Vagina (tissue), 2 donors: ENCODE measurements around the gene ITFG2.

ENCODE experiments used
- POLR2A ChIP-seq, 2 donors: fragments of 450-650 bp; IDR thresholded peaks; one replicate each; pipeline ENCODE4 v1.6.1; 2017; ENCODE audit warnings: antibody characterized with exemption in 2 of 2, mild to moderate bottlenecking in 2 of 2, moderate library complexity in 2 of 2
- POLR2AphosphoS5 ChIP-seq, 2 donors: sonication (generic); formaldehyde crosslinking; IDR thresholded peaks; one replicate each; pipeline ENCODE4 v1.9.0; 2017; ENCODE audit warnings: antibody characterized with exemption in 2 of 2, mild to moderate bottlenecking in 2 of 2, low read depth in 1 of 2; ENCODE audit not compliant: insufficient read depth in 1 of 2
- TF ChIP-seq, protein P1 (sequence below), 3 experiments: fragments of 450-650 bp in 2 of 3; fragments of 200-600 bp in 1 of 3; sonication (generic) in 1 of 3; IDR thresholded peaks; one replicate each; pipeline ENCODE4 v1.5.1; 2017 to 2019; ENCODE audit warnings: antibody characterized with exemption in 3 of 3, mild to moderate bottlenecking in 2 of 3, moderate library complexity in 2 of 3

GRCh38 chr12:2819810-2820209, 7.3 kb downstream of the ITFG2 start:
- TF ChIP-seq POLR2A (IDR thresholded peaks at IDR 0.05) (no peak), POLR2AphosphoS5 (IDR thresholded peaks at IDR 0.05; ENCODE audit: insufficient read depth in 1 of 2, low read depth in 1 of 2) (no peak)
- TF ChIP-seq, protein P1, sequence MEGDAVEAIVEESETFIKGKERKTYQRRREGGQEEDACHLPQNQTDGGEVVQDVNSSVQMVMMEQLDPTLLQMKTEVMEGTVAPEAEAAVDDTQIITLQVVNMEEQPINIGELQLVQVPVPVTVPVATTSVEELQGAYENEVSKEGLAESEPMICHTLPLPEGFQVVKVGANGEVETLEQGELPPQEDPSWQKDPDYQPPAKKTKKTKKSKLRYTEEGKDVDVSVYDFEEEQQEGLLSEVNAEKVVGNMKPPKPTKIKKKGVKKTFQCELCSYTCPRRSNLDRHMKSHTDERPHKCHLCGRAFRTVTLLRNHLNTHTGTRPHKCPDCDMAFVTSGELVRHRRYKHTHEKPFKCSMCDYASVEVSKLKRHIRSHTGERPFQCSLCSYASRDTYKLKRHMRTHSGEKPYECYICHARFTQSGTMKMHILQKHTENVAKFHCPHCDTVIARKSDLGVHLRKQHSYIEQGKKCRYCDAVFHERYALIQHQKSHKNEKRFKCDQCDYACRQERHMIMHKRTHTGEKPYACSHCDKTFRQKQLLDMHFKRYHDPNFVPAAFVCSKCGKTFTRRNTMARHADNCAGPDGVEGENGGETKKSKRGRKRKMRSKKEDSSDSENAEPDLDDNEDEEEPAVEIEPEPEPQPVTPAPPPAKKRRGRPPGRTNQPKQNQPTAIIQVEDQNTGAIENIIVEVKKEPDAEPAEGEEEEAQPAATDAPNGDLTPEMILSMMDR (IDR thresholded peaks at IDR 0.05): no peak
